H1 (cell line): ENCODE data around the gene NR5A1. TPM values are rescaled to one million over a fixed set of nuclear protein-coding genes. Genes with fewer than 3 reads are reported as not detected.

Source experiments
- CTCF ChIA-PET: fragments of 300-600 bp; sonication (Branson Sonifier 250); formaldehyde crosslinking; loops from one replicate; lab custom pipeline; 2021; ENCODE audit not compliant: partially characterized antibody; lab: Charles Lee
- POLR2A ChIA-PET: fragments of 300-600 bp; sonication (Branson Sonifier 250); formaldehyde crosslinking; loops from one replicate; lab custom pipeline; 2021; ENCODE audit warnings: inconsistent platforms; ENCODE audit not compliant: partially characterized antibody; lab: Charles Lee
- DNase-seq, 2 experiments: peaks; one replicate each; pipeline versions ENCODE4 v3.0.0 to v3.0.0-alpha.2; 2010 to 2022; ENCODE audit warnings: low spot score in 2 of 2, low read depth in 1 of 2, mixed read lengths in 1 of 2
- FAIRE-seq: peaks from 2 replicates; lab custom pipeline; 2011; peaks lifted over from hg19 to GRCh38; lab: Jason Lieb, UNC
- H2AFZ ChIP-seq: 2 replicates; pipeline ENCODE4 v1.8.1; 2012; ENCODE audit warnings: low read length, inconsistent platforms
- H2AK5ac ChIP-seq: 2 replicates; pipeline ENCODE4 v1.6.1; 2013; ENCODE audit warnings: low read depth, low read length
- H2BK120ac ChIP-seq: replicated peaks from 2 replicates; pipeline ENCODE3; 2013; ENCODE audit warnings: low read depth, low read length, inconsistent platforms
- H2BK12ac ChIP-seq: 2 replicates; pipeline ENCODE4 v1.6.1; 2013; ENCODE audit warnings: low read depth, low read length
- H2BK15ac ChIP-seq: 2 replicates; pipeline ENCODE4 v1.6.1; 2013; ENCODE audit warnings: low read length
- H2BK20ac ChIP-seq: 2 replicates; pipeline ENCODE4 v1.6.1; 2013; ENCODE audit warnings: low read length
- H2BK5ac ChIP-seq: 2 replicates; pipeline ENCODE4 v1.6.1; 2013; ENCODE audit warnings: low read depth, low read length
- H3K14ac ChIP-seq: 2 replicates; pipeline ENCODE4 v1.6.1; 2013; ENCODE audit warnings: inconsistent platforms; ENCODE audit not compliant: insufficient read length
- H3K18ac ChIP-seq: 2 replicates; pipeline ENCODE4 v1.6.1; 2013; ENCODE audit warnings: low read length; ENCODE audit errors: extremely low read depth
- H3K23ac ChIP-seq: 2 replicates; pipeline ENCODE4 v1.6.1; 2013; ENCODE audit warnings: inconsistent platforms; ENCODE audit not compliant: insufficient read length
- H3K23me2 ChIP-seq: 2 replicates; pipeline ENCODE4 v1.6.1; 2013; ENCODE audit warnings: low read depth, low read length
- H3K27ac ChIP-seq: 2 replicates; pipeline ENCODE4 v1.6.1; 2011; ENCODE audit warnings: low read depth, low read length, inconsistent platforms
- H3K27me3 ChIP-seq, 4 experiments: replicated peaks in 1 of 4; 1 replicate in 1 of 4; 2 replicates in 3 of 4; pipeline versions ENCODE4 v1.6.1 to v1.8.1; 2011 to 2013; ENCODE audit warnings: low read length in 3 of 4, mild to moderate bottlenecking in 3 of 4, inconsistent platforms in 2 of 4, mixed read lengths in 2 of 4, moderate library complexity in 1 of 4; ENCODE audit not compliant: control insufficient read depth in 3 of 4, insufficient read depth in 3 of 4; ENCODE audit errors: extremely low read depth in 1 of 4
- H3K36me3 ChIP-seq, 4 experiments: 2 replicates each; pipeline versions ENCODE4 v1.6.1 to v1.8.1; 2011 to 2013; ENCODE audit warnings: mild to moderate bottlenecking in 4 of 4, low read length in 3 of 4, moderate library complexity in 2 of 4, control low read depth in 1 of 4, inconsistent platforms in 1 of 4; ENCODE audit not compliant: insufficient read depth in 4 of 4, control insufficient read depth in 2 of 4
- H3K4ac ChIP-seq: replicated peaks from 2 replicates; pipeline ENCODE3; 2013; ENCODE audit warnings: low read length, low read depth, mixed read lengths, inconsistent platforms; ENCODE audit not compliant: insufficient read length
- H3K4me1 ChIP-seq, 4 experiments: replicated peaks in 1 of 4; 1 replicate in 1 of 4; 2 replicates in 3 of 4; pipeline versions ENCODE4 v1.6.1 to v1.8.1; 2011 to 2013; ENCODE audit warnings: low read length in 3 of 4, inconsistent platforms in 2 of 4, mixed read lengths in 1 of 4; ENCODE audit not compliant: insufficient read depth in 4 of 4, control insufficient read depth in 3 of 4
- H3K4me2 ChIP-seq, 2 experiments: 2 replicates each; pipeline versions ENCODE4 v1.6.1 to v1.8.1; 2011 to 2013; ENCODE audit warnings: low read depth in 2 of 2, low read length in 2 of 2, control low read depth in 1 of 2, inconsistent platforms in 1 of 2, mild to moderate bottlenecking in 1 of 2; ENCODE audit not compliant: insufficient read depth in 1 of 2
- H3K4me3 ChIP-seq, 4 experiments: fragments of 200-600, 300-600 bp in 1 of 4; sonication (generic), shearing (Covaris generic), sonication (Bioruptor Twin) in 1 of 4; 2 replicates each; pipeline versions ENCODE4 v1.5.1 to v1.8.1; 2011 to 2016; ENCODE audit warnings: low read length in 4 of 4, low read depth in 3 of 4, control low read depth in 2 of 4, inconsistent platforms in 2 of 4, mild to moderate bottlenecking in 2 of 4, mixed read lengths in 1 of 4, moderate library complexity in 1 of 4; ENCODE audit not compliant: insufficient read depth in 2 of 4; ENCODE audit errors: extremely low read depth in 1 of 4
- H3K56ac ChIP-seq: replicated peaks from 2 replicates; pipeline ENCODE3; 2013; ENCODE audit warnings: low read depth, mild to moderate bottlenecking, mixed read lengths, low read length, inconsistent platforms; ENCODE audit not compliant: insufficient read length
- H3K79me1 ChIP-seq: 2 replicates; pipeline ENCODE4 v1.6.1; 2013; ENCODE audit warnings: low read depth, low read length, control low read depth
- H3K79me2 ChIP-seq, 2 experiments: 2 replicates each; pipeline versions ENCODE4 v1.6.1 to v1.8.1; 2012 to 2013; ENCODE audit warnings: low read length in 2 of 2, mild to moderate bottlenecking in 2 of 2, inconsistent platforms in 1 of 2; ENCODE audit not compliant: insufficient read depth in 2 of 2, control insufficient read depth in 1 of 2
- H3K9ac ChIP-seq, 4 experiments: replicated peaks in 1 of 4; 1 replicate in 1 of 4; 2 replicates in 3 of 4; pipeline versions ENCODE4 v1.6.1 to v1.8.1; 2011 to 2013; ENCODE audit warnings: low read depth in 3 of 4, low read length in 3 of 4, control low read depth in 2 of 4, mild to moderate bottlenecking in 2 of 4, moderate library complexity in 2 of 4, inconsistent platforms in 1 of 4; ENCODE audit errors: extremely low read depth in 1 of 4
- H3K9me3 ChIP-seq, 2 experiments: 2 replicates each; pipeline versions ENCODE4 v1.6.1 to v1.8.1; 2012 to 2013; ENCODE audit warnings: mild to moderate bottlenecking in 2 of 2, moderate library complexity in 2 of 2, control low read depth in 1 of 2, inconsistent platforms in 1 of 2, low read depth in 1 of 2, low read length in 1 of 2, mixed read lengths in 1 of 2; ENCODE audit not compliant: insufficient read depth in 2 of 2
- H4K20me1 ChIP-seq, 2 experiments: replicated peaks in 1 of 2; 2 replicates each; pipeline versions ENCODE3 to v1.8.1; 2011 to 2013; ENCODE audit warnings: inconsistent platforms in 2 of 2, low read length in 2 of 2, mild to moderate bottlenecking in 1 of 2; ENCODE audit not compliant: insufficient read depth in 2 of 2, control insufficient read depth in 1 of 2
- H4K5ac ChIP-seq: 2 replicates; pipeline ENCODE4 v1.6.1; 2013; ENCODE audit warnings: low read length, low read depth, mixed read lengths, inconsistent platforms; ENCODE audit not compliant: insufficient read length
- H4K8ac ChIP-seq: 2 replicates; pipeline ENCODE4 v1.8.0; 2013; ENCODE audit warnings: mild to moderate bottlenecking, moderate library complexity, low read length, inconsistent platforms; ENCODE audit not compliant: insufficient read depth; ENCODE audit errors: extremely low read depth
- H4K91ac ChIP-seq: replicated peaks from 2 replicates; pipeline ENCODE3; 2013; ENCODE audit warnings: low read length, mixed read lengths, inconsistent platforms; ENCODE audit not compliant: insufficient read length
- CEBPB ChIP-seq: IDR thresholded peaks from 2 replicates; pipeline ENCODE4 v1.6.1; 2012; ENCODE audit warnings: low read depth, low read length
- EZH2 ChIP-seq: fragments of 200-600 bp; sonication (generic); IDR thresholded peaks from 2 replicates; pipeline ENCODE4 v1.7.1; 2012; ENCODE audit warnings: low read depth, mild to moderate bottlenecking, moderate library complexity, low read length, inconsistent platforms; ENCODE audit not compliant: severe bottlenecking
- HDAC6 ChIP-seq: IDR thresholded peaks from one replicate; pipeline ENCODE4 v1.7.1; 2012; ENCODE audit warnings: low read depth, mild to moderate bottlenecking, inconsistent platforms, low read length, moderate library complexity
- MAX ChIP-seq: IDR thresholded peaks from 2 replicates; pipeline ENCODE4 v1.6.1; 2012; ENCODE audit warnings: inconsistent platforms
- RBBP5 ChIP-seq: IDR thresholded peaks from 2 replicates; pipeline ENCODE4 v1.7.1; 2012; ENCODE audit warnings: low read depth, mild to moderate bottlenecking, inconsistent platforms, low read length, moderate library complexity, borderline replicate concordance
- WGBS, 2 experiments: shearing (Covaris generic) in 1 of 2; methylation state at CpG; one replicate each; pipeline versions ENCODE4 v1.1.6 to v1.1.7; 2013 to 2015; ENCODE audit warnings: low lambda C conversion rate in 2 of 2, mixed read lengths in 2 of 2, inconsistent platforms in 1 of 2, low coverage in 1 of 2, missing lambda C conversion rate in 1 of 2; ENCODE audit not compliant: insufficient replicate concordance in 2 of 2, insufficient coverage in 1 of 2, insufficient read length in 1 of 2; ENCODE audit errors: extremely low coverage in 1 of 2, missing lambda C conversion rate in 1 of 2; 5-methylcytosine and 5-hydroxymethylcytosine counted together
- polyA plus RNA-seq, 7 experiments: library from polyadenylated mRNA; depleted of rRNA in 3 of 7; stranded (reverse) in 5 of 7; unstranded in 2 of 7; fragments of >200 nt in 5 of 7; fragments of 200-250 nt in 2 of 7; gene quantifications; 1 replicate in 5 of 7; 2 replicates in 1 of 7; 4 replicates in 1 of 7; pipeline versions ENCODE4 v1.2.1 to v1.2.3, GENCODE V29; 2011 to 2013; ENCODE audit warnings: missing spikeins in 2 of 7, mixed read lengths in 2 of 7
- total RNA-seq: library from RNA; stranded (reverse); fragmentation: NEBNext Ultra II Directional; extraction: Animal tissue kit (Norgen Biotek cat#: 25700); gene quantifications from 2 replicates; pipeline ENCODE4 v1.2.1, GENCODE V29; 2021

The NR5A1 gene
- total and polyA plus RNA-seq, 2 of the 8 experiments (the other 6 are each of a cell fraction or from before 2014, with no cell fraction given), result 0.29 to 0.58 TPM

- H3K4me3 ChIP-seq, result peak overlapping the region in 3 of 4 experiments; percentile 19 to 61 (median 26); a peak in 5 of 8 replicates
- H2BK15ac ChIP-seq, result no peak overlapping the region
- no peak overlapping the region for H4K91ac ChIP-seq
- H4K8ac ChIP-seq, result no peak overlapping the region; the same call in 1 of the 2 replicates
- no peaks in the 10 kb centered on the region for H3K79me2 ChIP-seq
- ChIA-PET CTCF (interaction anchor here (0.8 to 2.0 kb wide), 7 partner anchors 8 to 29 kb away, joined by 6 to 12 read pairs (median 10); no protein-coding TSS in a partner anchor), POLR2A (interaction anchor here (0.6 to 2.0 kb wide), 7 partner anchors 10 to 219 kb away, joined by 3 to 6 read pairs (median 3); no protein-coding TSS in a partner anchor)
- no peak overlapping the region for H2AFZ ChIP-seq
- no peak overlapping the region for H4K5ac ChIP-seq
- peaks cover 0 to 2% of the 10 kb centered on the region in 2 experiments for H4K20me1 ChIP-seq
- H3K23ac ChIP-seq, result no peak overlapping the region
- FAIRE-seq (no peak), DNase-seq (no peak)
- no peak overlapping the region for H2BK5ac ChIP-seq
- H3K36me3 ChIP-seq, result peaks cover 0 to 8% (median 0%) of the 10 kb centered on the region in 4 experiments; a peak in 1 of 8 replicates
- WGBS, 2 experiments, result no CpG with 5 or more reads among the region's 81 CpGs
- H2BK120ac ChIP-seq, result no peak overlapping the region
- no peak overlapping the region for H2BK12ac ChIP-seq
- H3K27me3 ChIP-seq, result peaks cover 39 to 61% (median 55%) of the 10 kb centered on the region in 4 experiments
- H3K9ac ChIP-seq, result no peak overlapping the region
- H3K27ac ChIP-seq, result no peak overlapping the region
- H2AK5ac ChIP-seq, result no peak overlapping the region
- H3K56ac ChIP-seq, result no peak overlapping the region
- H3K14ac ChIP-seq, result no peak overlapping the region
- H3K4ac ChIP-seq, result no peak overlapping the region
- H3K79me1 ChIP-seq, result no peaks in the 10 kb centered on the region
- no peak overlapping the region for H3K18ac ChIP-seq
- TF ChIP-seq RBBP5 (0 out of 2 replicates have a peak, but pooled peaks have one; percentile 29), MAX (no peak), CEBPB (no peak), EZH2 (no peak), HDAC6 (no peak)
- H3K9me3 ChIP-seq, result no peaks in the 10 kb centered on the region; a peak in 1 of 4 replicates
- H2BK20ac ChIP-seq, result no peak overlapping the region
- H3K4me1 ChIP-seq, result peaks cover 0 to 17% (median 12%) of the 10 kb centered on the region in 4 experiments; a peak in 6 of 7 replicates
- H3K4me2 ChIP-seq, result peak overlapping the region; percentile 55 to 77
- peaks cover 7% of the 10 kb centered on the region; the same call in 1 of the 2 replicates for H3K23me2 ChIP-seq
Observed at GRCh38 chr9:124504530-124505005, 2.6 kb downstream of the NR5A1 start.
